Liver (tissue), 3 donors: ENCODE data around the gene CA9.

Source experiments
- CTCF ChIP-seq: fragments of 150-350 bp; IDR thresholded peaks from 2 replicates; pipeline ENCODE4 v1.5.1; 2017; ENCODE audit warnings: improper control_type of control experiment, low read depth, low read length; ENCODE audit not compliant: missing input control
- FOXA2 ChIP-seq: IDR thresholded peaks from 2 replicates; pipeline ENCODE4 v1.6.1; 2016; ENCODE audit warnings: antibody characterized with exemption
- HNF4A ChIP-seq, 2 donors: conservative IDR thresholded peaks; 2 replicates each; pipeline ENCODE4 v1.6.1; 2016; ENCODE audit warnings: antibody characterized with exemption in 2 of 2, mild to moderate bottlenecking in 2 of 2
- MAX ChIP-seq: IDR thresholded peaks from 2 replicates; pipeline ENCODE4 v1.6.1; 2016; ENCODE audit warnings: antibody characterized with exemption
- RAD21 ChIP-seq, 2 donors: IDR thresholded peaks; 2 replicates each; pipeline ENCODE4 v1.6.1; 2016; ENCODE audit warnings: antibody characterized with exemption in 2 of 2, mild to moderate bottlenecking in 2 of 2
- RXRA ChIP-seq, 2 donors: IDR thresholded peaks; 2 replicates each; pipeline ENCODE4 v1.6.1; 2017 to 2018; ENCODE audit warnings: antibody characterized with exemption in 2 of 2, mild to moderate bottlenecking in 1 of 2
- YY1 ChIP-seq: IDR thresholded peaks from 2 replicates; pipeline ENCODE4 v1.6.1; 2016; ENCODE audit warnings: antibody characterized with exemption, mild to moderate bottlenecking
- donor health status: healthy.
- donor health status: healthy.

GRCh38 chr9:35713578-35713977 is 39.9 kb downstream of the CA9 start:
- TF ChIP-seq FOXA2 (no peak), RXRA (IDR thresholded peaks at IDR 0.05) (no peak), CTCF (no peak), RAD21 (IDR thresholded peaks at IDR 0.05) (no peak), YY1 (no peak), MAX (no peak), HNF4A (conservative IDR thresholded peaks at IDR 0.05) (no peak)
